Activated naive CD4-positive, alpha-beta T cell treated with anti-CD3 and anti-CD28 coated beads, Interleukin-2, amount 10 ng/mL, durations not matched to agents 7 days and 5 days (primary cell): ENCODE data around the gene STAT1.

Experiments used
- CTCF ChIA-PET: fragments of 350-600 bp; sonication (Branson Sonifier 250); formaldehyde crosslinking; loops from one replicate; lab custom pipeline; 2021; ENCODE audit warnings: antibody characterized with exemption; lab: Charles Lee
- DNase-seq: peaks from one replicate; pipeline ENCODE4 v3.0.0-alpha.2; 2020
- H3K27ac Mint-ChIP-seq: one replicate; pipeline ENCODE4 v1.8.0; 2021; ENCODE audit warnings: mild to moderate bottlenecking, moderate library complexity, mixed read lengths
- H3K27me3 Mint-ChIP-seq: one replicate; pipeline ENCODE4 v1.8.0; 2021; ENCODE audit warnings: mild to moderate bottlenecking, mixed read lengths
- H3K36me3 Mint-ChIP-seq: one replicate; pipeline ENCODE4 v1.8.0; 2021; ENCODE audit warnings: mixed read lengths
- H3K4me1 Mint-ChIP-seq: one replicate; pipeline ENCODE4 v1.8.0; 2021; ENCODE audit warnings: mixed read lengths
- H3K4me3 Mint-ChIP-seq: one replicate; pipeline ENCODE4 v1.8.0; 2021; ENCODE audit warnings: mild to moderate bottlenecking, moderate library complexity, mixed read lengths
- H3K9me3 Mint-ChIP-seq: one replicate; pipeline ENCODE4 v1.8.0; 2021; ENCODE audit warnings: mixed read lengths

The STAT1 gene

GRCh38 chr2:191043438-191043837 is 29.5 kb upstream of the STAT1 start:
- H3K4me1 Mint-ChIP-seq: peaks cover 26% of the 10 kb centered on the region
- peaks cover 64% of the 10 kb centered on the region for H3K36me3 Mint-ChIP-seq
- no peaks in the 10 kb centered on the region for H3K27me3 Mint-ChIP-seq
- no peak overlapping the region for H3K4me3 Mint-ChIP-seq
- CTCF ChIA-PET: no interaction called here
- peaks cover 11% of the 10 kb centered on the region for H3K9me3 Mint-ChIP-seq
- H3K27ac Mint-ChIP-seq: no peak overlapping the region
- DNase-seq: no peak

DNA sequence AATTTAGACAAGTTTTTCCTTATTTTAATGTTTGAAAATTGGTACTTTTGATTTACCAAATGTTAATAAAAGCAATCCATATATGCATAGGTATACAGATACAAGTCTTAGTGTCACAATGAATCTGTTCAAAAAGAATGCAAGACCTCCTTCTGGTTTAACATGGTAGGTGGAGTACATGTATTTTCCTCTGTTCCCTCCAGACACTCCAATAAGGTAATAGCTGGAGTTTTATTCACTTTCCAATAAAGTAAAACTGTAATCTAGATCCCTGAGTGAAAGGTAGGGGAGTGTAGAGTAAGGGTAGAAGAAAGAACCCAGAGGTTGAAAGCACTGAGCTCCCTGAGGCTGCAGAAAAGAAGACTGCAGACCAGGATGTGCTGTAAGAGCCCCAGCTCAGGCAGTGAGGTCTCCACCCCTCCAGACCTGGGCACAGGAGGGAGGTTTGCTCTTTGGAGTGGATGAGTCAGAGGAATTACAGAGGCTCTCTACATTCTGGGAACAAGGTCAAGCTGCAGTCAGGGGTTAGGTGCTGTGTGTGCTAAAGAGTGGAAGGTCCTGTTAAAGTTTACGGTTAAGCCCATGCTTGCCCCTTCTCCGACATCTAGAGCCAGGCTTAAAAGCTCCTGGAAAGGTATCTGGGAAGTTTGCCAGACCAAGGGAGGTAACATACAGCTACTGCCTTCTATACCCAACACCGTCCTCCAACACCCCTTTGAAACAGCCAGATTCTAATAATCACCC is 27.6 kb upstream of the STAT1 start:
- H3K4me1 Mint-ChIP-seq: peaks cover 39% of the 10 kb centered on the region
- peaks cover 10% of the 10 kb centered on the region for H3K9me3 Mint-ChIP-seq
- H3K27ac Mint-ChIP-seq: no peak overlapping the region
- CTCF ChIA-PET: interaction anchor here (1.7 to 2.2 kb wide), 2 partner anchors 10 to 114 kb away, joined by 13 to 17 read pairs; no protein-coding TSS in a partner anchor
- H3K36me3 Mint-ChIP-seq: peaks cover 69% of the 10 kb centered on the region
- no peak for DNase-seq
- H3K4me3 Mint-ChIP-seq: no peak overlapping the region
- no peaks in the 10 kb centered on the region for H3K27me3 Mint-ChIP-seq

GRCh38 chr2:191039616-191040015 is 25.6 kb upstream of the STAT1 start:
- Mint-ChIP-seq H3K4me3 (no peak overlapping the region), H3K27ac (no peak overlapping the region)

GRCh38 chr2:191038741-191039140 is 24.8 kb upstream of the STAT1 start:
- Mint-ChIP-seq H3K4me1 (peaks cover 39% of the 10 kb centered on the region), H3K36me3 (peaks cover 61% of the 10 kb centered on the region), H3K4me3 (no peak overlapping the region), H3K27me3 (no peaks in the 10 kb centered on the region), H3K9me3 (no peaks in the 10 kb centered on the region), H3K27ac (peak overlapping the region; percentile 77)
- CTCF ChIA-PET: interaction anchor here (1.2 to 3.0 kb wide), 3 partner anchors 10 to 117 kb away, joined by 5 to 10 read pairs (median 7); no protein-coding TSS in a partner anchor
- DNase-seq: no peak

More at GRCh38 chr2:191039616-191040015, 25.6 kb upstream of the STAT1 start:
- H3K4me1 Mint-ChIP-seq: peaks cover 39% of the 10 kb centered on the region
- CTCF ChIA-PET: interaction anchor here (1.5 to 3.0 kb wide), 2 partner anchors 12 to 116 kb away, joined by 3 to 10 read pairs; no protein-coding TSS in a partner anchor
- H3K27me3 Mint-ChIP-seq: no peaks in the 10 kb centered on the region
- DNase-seq: no peak
- H3K36me3 Mint-ChIP-seq: peaks cover 64% of the 10 kb centered on the region
- H3K9me3 Mint-ChIP-seq: peaks cover 6% of the 10 kb centered on the region

GRCh38 chr2:191038241-191038725 is 24.3 kb upstream of the STAT1 start:
- CTCF ChIA-PET: interaction anchor here (1.2 to 3.0 kb wide), 3 partner anchors 9 to 117 kb away, joined by 5 to 10 read pairs (median 7); no protein-coding TSS in a partner anchor
- Mint-ChIP-seq H3K9me3 (no peaks in the 10 kb centered on the region), H3K4me3 (no peak overlapping the region), H3K4me1 (peaks cover 39% of the 10 kb centered on the region), H3K36me3 (peaks cover 65% of the 10 kb centered on the region), H3K27ac (peak overlapping the region; percentile 77), H3K27me3 (no peaks in the 10 kb centered on the region)
- peak; percentile 29 for DNase-seq

DNA sequence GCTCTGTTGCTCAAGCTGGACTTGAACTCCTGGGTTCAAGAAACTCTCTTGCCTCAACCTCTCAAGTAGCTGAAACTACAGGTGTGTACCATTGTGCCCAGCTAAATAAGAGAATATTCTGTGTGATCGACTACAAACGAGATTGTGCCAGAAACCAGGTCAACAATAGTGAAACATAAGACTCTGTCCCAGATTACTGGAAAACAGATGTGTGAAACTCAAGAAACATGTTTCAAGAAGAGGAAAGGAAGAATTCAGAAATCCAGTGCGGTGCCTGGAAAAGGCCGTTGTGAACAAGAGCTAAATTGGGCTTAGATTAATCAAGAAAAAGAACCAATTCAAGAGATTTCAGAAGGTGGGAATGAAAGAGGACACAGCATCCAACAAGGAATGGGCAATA is 23.4 kb upstream of the STAT1 start:
- no peaks in the 10 kb centered on the region for H3K9me3 Mint-ChIP-seq
- H3K4me3 Mint-ChIP-seq: no peak overlapping the region
- H3K36me3 Mint-ChIP-seq: peaks cover 75% of the 10 kb centered on the region
- no peaks in the 10 kb centered on the region for H3K27me3 Mint-ChIP-seq
- no peak for DNase-seq
- H3K27ac Mint-ChIP-seq: peak overlapping the region; percentile 10
- peaks cover 43% of the 10 kb centered on the region for H3K4me1 Mint-ChIP-seq
- CTCF ChIA-PET: interaction anchor here (0.7 to 3.0 kb wide), 3 partner anchors 8 to 118 kb away, joined by 3 to 10 read pairs (median 7); no protein-coding TSS in a partner anchor

GRCh38 chr2:191036363-191036762 is 22.4 kb upstream of the STAT1 start:
- no peaks in the 10 kb centered on the region for H3K27me3 Mint-ChIP-seq
- H3K27ac Mint-ChIP-seq: no peak overlapping the region
- no peak for DNase-seq
- peaks cover 75% of the 10 kb centered on the region for H3K36me3 Mint-ChIP-seq
- peaks cover 42% of the 10 kb centered on the region for H3K4me1 Mint-ChIP-seq
- CTCF ChIA-PET: interaction anchor here (1.3 to 2.5 kb wide), 3 partner anchors 16 to 119 kb away, joined by 3 to 10 read pairs (median 3); no protein-coding TSS in a partner anchor
- no peaks in the 10 kb centered on the region for H3K9me3 Mint-ChIP-seq
- H3K4me3 Mint-ChIP-seq: no peak overlapping the region

GRCh38 chr2:191032588-191033429 is 18.8 kb upstream of the STAT1 start:
- H3K27ac Mint-ChIP-seq: no peak overlapping the region
- no peak overlapping the region for H3K4me3 Mint-ChIP-seq
- H3K36me3 Mint-ChIP-seq: peaks cover 82% of the 10 kb centered on the region
- H3K4me1 Mint-ChIP-seq: peaks cover 53% of the 10 kb centered on the region
- no peak for DNase-seq
- CTCF ChIA-PET: interaction anchor here (1.0 kb wide), 1 partner anchor 183 kb away, joined by 4 read pairs; no protein-coding TSS in a partner anchor
- H3K9me3 Mint-ChIP-seq: no peaks in the 10 kb centered on the region
- no peaks in the 10 kb centered on the region for H3K27me3 Mint-ChIP-seq

DNA sequence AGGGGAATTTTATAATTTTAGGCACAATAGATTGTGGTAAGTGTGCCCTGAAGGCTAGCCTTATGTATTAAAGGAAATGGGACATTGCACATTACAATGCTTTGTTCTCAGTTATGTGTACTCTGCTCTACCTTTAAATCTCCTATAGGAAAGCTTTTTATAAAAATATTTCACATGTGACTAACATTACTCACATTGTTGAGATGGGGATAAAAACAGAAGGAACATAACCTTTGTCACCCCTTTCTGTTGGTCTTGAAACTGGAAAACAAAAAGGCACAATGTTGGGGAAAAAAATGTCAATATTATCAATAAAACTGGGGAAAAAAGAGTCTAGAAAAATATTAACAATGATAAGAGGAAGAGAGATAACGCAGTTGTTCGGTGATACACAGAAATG is 17.3 kb upstream of the STAT1 start:
- peaks cover 81% of the 10 kb centered on the region for H3K36me3 Mint-ChIP-seq
- no peak overlapping the region for H3K4me3 Mint-ChIP-seq
- H3K9me3 Mint-ChIP-seq: no peaks in the 10 kb centered on the region
- no peak for DNase-seq
- H3K27me3 Mint-ChIP-seq: no peaks in the 10 kb centered on the region
- peak overlapping the region; percentile 33 for H3K27ac Mint-ChIP-seq
- peaks cover 60% of the 10 kb centered on the region for H3K4me1 Mint-ChIP-seq
- CTCF ChIA-PET: interaction anchor here (0.6 to 1.0 kb wide), 2 partner anchors 19 to 332 kb away, joined by 3 to 4 read pairs; no protein-coding TSS in a partner anchor

GRCh38 chr2:191030521-191031154 is 16.7 kb upstream of the STAT1 start:
- H3K9me3 Mint-ChIP-seq: no peaks in the 10 kb centered on the region
- peaks cover 66% of the 10 kb centered on the region for H3K4me1 Mint-ChIP-seq
- peaks cover 82% of the 10 kb centered on the region for H3K36me3 Mint-ChIP-seq
- DNase-seq: peak; percentile 56
- peak overlapping the region; percentile 78 for H3K27ac Mint-ChIP-seq
- no peaks in the 10 kb centered on the region for H3K27me3 Mint-ChIP-seq
- H3K4me3 Mint-ChIP-seq: peak overlapping the region; percentile 29
- CTCF ChIA-PET: interaction anchor here (1.0 to 1.4 kb wide), 2 partner anchors 19 to 247 kb away, joined by 3 to 5 read pairs; no protein-coding TSS in a partner anchor

GRCh38 chr2:191029280-191029950 is 15.4 kb upstream of the STAT1 start:
- Mint-ChIP-seq H3K36me3 (peaks cover 77% of the 10 kb centered on the region), H3K4me1 (peaks cover 77% of the 10 kb centered on the region)
- CTCF ChIA-PET: interaction anchor here (0.8 to 1.8 kb wide), 13 partner anchors 8 to 246 kb away, joined by 3 to 7 read pairs (median 4); no protein-coding TSS in a partner anchor

GRCh38 chr2:191026377-191026776 is 12.4 kb upstream of the STAT1 start:
- Mint-ChIP-seq H3K9me3 (peaks cover 3% of the 10 kb centered on the region), H3K4me3 (no peak overlapping the region), H3K27me3 (no peaks in the 10 kb centered on the region), H3K4me1 (peaks cover 69% of the 10 kb centered on the region), H3K27ac (peak overlapping the region; percentile 49), H3K36me3 (peaks cover 56% of the 10 kb centered on the region)
- no peak for DNase-seq
- CTCF ChIA-PET: interaction anchor here (1.0 kb wide), 1 partner anchor 10 kb away, joined by 4 read pairs; no protein-coding TSS in a partner anchor

More at GRCh38 chr2:191029280-191029950, 15.4 kb upstream of the STAT1 start:
- Mint-ChIP-seq H3K4me3 (peak overlapping the region; percentile 4), H3K9me3 (peaks cover 3% of the 10 kb centered on the region), H3K27ac (peak overlapping the region; percentile 78), H3K27me3 (no peaks in the 10 kb centered on the region)
- no peak for DNase-seq

DNA sequence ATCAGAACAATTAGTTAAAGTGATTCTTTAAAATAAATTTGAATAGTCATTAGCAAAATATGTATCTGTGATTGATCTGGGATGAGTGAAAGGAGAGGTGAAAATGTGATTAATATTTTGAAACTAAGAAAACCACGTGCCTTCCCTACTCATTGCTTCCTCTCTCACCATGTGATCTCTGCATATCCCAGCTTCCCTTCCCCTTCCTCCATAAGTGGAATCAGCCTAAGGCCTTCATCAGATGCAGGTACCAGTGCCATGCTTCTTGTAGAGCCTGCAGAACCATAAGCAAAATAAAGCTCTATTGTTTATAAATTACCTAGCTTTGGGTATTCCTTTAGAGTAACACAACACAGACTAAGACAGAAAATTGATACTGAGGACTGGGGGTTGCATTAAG is 11.2 kb upstream of the STAT1 start:
- Mint-ChIP-seq H3K36me3 (peaks cover 45% of the 10 kb centered on the region), H3K4me3 (no peak overlapping the region), H3K27ac (peak overlapping the region; percentile 67), H3K9me3 (peaks cover 3% of the 10 kb centered on the region), H3K27me3 (peaks cover 3% of the 10 kb centered on the region), H3K4me1 (peaks cover 58% of the 10 kb centered on the region)
- CTCF ChIA-PET: interaction anchor here (1.2 kb wide), 1 partner anchor 13 kb away, joined by 4 read pairs; no protein-coding TSS in a partner anchor
- no peak for DNase-seq
